Skeletal muscle tissue (tissue), 5 donors: ENCODE results near the gene RIOK2. TPM values are rescaled to one million over a fixed set of nuclear protein-coding genes. Genes with fewer than 3 reads are reported as not detected.

Experiments used
- H3K27ac ChIP-seq: one replicate; pipeline ENCODE4 v1.7.0; 2013; ENCODE audit warnings: mild to moderate bottlenecking, low read depth, low read length, inconsistent platforms
- H3K27me3 ChIP-seq, 3 donors: one replicate each; pipeline ENCODE4 v1.7.0; 2013; ENCODE audit warnings: low read length in 3 of 3; ENCODE audit not compliant: control insufficient read depth in 3 of 3, insufficient read depth in 3 of 3
- H3K36me3 ChIP-seq, 3 donors: one replicate each; pipeline ENCODE4 v1.7.0; 2013; ENCODE audit warnings: low read length in 3 of 3; ENCODE audit not compliant: control insufficient read depth in 3 of 3, insufficient read depth in 3 of 3
- H3K4me1 ChIP-seq, 3 donors: one replicate each; pipeline ENCODE4 v1.7.0; 2013; ENCODE audit warnings: low read length in 3 of 3, mild to moderate bottlenecking in 3 of 3; ENCODE audit not compliant: control insufficient read depth in 3 of 3, insufficient read depth in 3 of 3
- H3K4me3 ChIP-seq, 3 donors: one replicate each; pipeline ENCODE4 v1.7.0; 2013; ENCODE audit warnings: low read length in 3 of 3
- H3K9ac ChIP-seq, 3 donors: one replicate each; pipeline ENCODE4 v1.7.0; 2013; ENCODE audit warnings: low read length in 3 of 3, mild to moderate bottlenecking in 3 of 3, moderate library complexity in 2 of 3, low read depth in 1 of 3
- H3K9me3 ChIP-seq, 3 donors: one replicate each; pipeline ENCODE4 v1.7.0; 2013; ENCODE audit warnings: low read length in 3 of 3; ENCODE audit not compliant: control insufficient read depth in 3 of 3
- small RNA-seq: library from RNA; depleted of rRNA; stranded (forward); fragments of <200 nt; gene quantifications from one replicate; pipeline ENCODE3, GENCODE V24; 2014
- total RNA-seq: library from RNA; depleted of rRNA; stranded (reverse); fragments of >200 nt; gene quantifications from one replicate; pipeline ENCODE4 v1.2.3, GENCODE V29; 2014
- donor health status: Osteomylitis.

Gene RIOK2
- total RNA-seq, 1 donor from 2014 or later: 23.5 TPM

- Histone ChIP-seq H3K27me3 (no peaks in the 10 kb centered on the region), H3K4me1 (no peaks in the 10 kb centered on the region), H3K9me3 (no peaks in the 10 kb centered on the region), H3K27ac (no peak overlapping the region), H3K4me3 (no peak overlapping the region), H3K36me3 (no peaks in the 10 kb centered on the region), H3K9ac (no peak overlapping the region)
These were observed 64.6 kb downstream of the RIOK2 start for GRCh38 chr5:97118261-97119006.

- H3K4me3 ChIP-seq: no peak overlapping the region
- H3K4me1 ChIP-seq: no peaks in the 10 kb centered on the region
- H3K9me3 ChIP-seq: no peaks in the 10 kb centered on the region
- no peak overlapping the region for H3K9ac ChIP-seq
- no peak overlapping the region for H3K27ac ChIP-seq
- peaks cover 0 to under 1% (median 0%) of the 10 kb centered on the region in 3 donors for H3K27me3 ChIP-seq
- no peaks in the 10 kb centered on the region for H3K36me3 ChIP-seq
These were observed 67.1 kb downstream of the RIOK2 start for GRCh38 chr5:97115932-97116331.

DNA sequence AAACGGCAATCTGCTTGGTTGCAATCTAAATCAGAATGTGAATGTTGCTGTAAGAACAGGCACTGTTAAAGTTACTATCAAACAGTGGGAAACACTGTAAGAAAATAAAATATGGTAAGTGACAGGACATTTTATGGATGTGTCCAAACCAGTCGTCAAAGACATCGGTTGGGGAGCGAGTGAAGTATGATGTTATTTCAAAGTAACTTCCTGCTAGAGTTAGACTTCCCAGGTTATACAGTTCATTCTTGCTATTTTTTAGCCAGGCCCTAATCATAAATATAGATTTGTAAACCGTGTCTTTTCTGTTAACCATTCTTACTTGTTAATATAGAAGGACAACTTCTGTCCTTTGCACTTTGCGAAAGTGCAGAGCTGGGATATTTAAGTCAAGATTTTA lies 70.8 kb downstream of the RIOK2 start:
- no peak overlapping the region for H3K4me3 ChIP-seq
- no peak overlapping the region for H3K9ac ChIP-seq
- no peaks in the 10 kb centered on the region for H3K4me1 ChIP-seq
- H3K27ac ChIP-seq: no peak overlapping the region
- peaks cover 0 to 2% (median 0%) of the 10 kb centered on the region in 3 donors for H3K27me3 ChIP-seq
- H3K36me3 ChIP-seq: no peaks in the 10 kb centered on the region
- no peaks in the 10 kb centered on the region for H3K9me3 ChIP-seq

GRCh38 chr5:97111616-97112015 lies 71.4 kb downstream of the RIOK2 start:
- Histone ChIP-seq H3K4me1 (no peaks in the 10 kb centered on the region), H3K27me3 (peaks cover 0 to 2% (median 0%) of the 10 kb centered on the region in 3 donors)

DNA sequence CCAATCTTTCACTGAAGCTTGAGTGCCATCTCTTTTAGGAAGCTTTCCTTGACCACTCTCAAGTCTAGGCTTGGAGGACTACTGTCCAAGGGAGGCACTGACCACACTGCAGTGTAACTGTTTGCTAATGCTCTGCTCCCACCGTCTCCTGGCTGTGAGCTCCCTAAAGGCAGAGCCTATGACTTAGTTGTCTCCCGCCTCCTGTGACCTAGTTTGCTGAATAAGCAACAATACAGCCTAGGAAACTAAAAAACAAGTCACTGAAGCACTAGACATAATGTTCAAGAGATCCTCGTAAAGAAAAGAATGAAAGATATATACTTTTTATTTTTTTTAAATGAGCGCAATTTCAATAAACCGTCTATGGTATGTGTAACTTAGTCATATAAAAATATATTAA lies 72.0 kb downstream of the RIOK2 start:
- Histone ChIP-seq H3K9ac (no peak overlapping the region), H3K27ac (no peak overlapping the region), H3K36me3 (no peaks in the 10 kb centered on the region), H3K27me3 (peaks cover 0 to 2% (median 0%) of the 10 kb centered on the region in 3 donors), H3K4me1 (no peaks in the 10 kb centered on the region), H3K9me3 (no peaks in the 10 kb centered on the region), H3K4me3 (no peak overlapping the region)

More at GRCh38 chr5:97111616-97112015, 71.4 kb downstream of the RIOK2 start:
- H3K9me3 ChIP-seq: no peaks in the 10 kb centered on the region
- no peak overlapping the region for H3K27ac ChIP-seq
- no peaks in the 10 kb centered on the region for H3K36me3 ChIP-seq
- H3K9ac ChIP-seq: no peak overlapping the region
- no peak overlapping the region for H3K4me3 ChIP-seq

Small RNAs within 50 kb of the gene (small RNA-seq; reads per million reads assigned to genes)
- not detected for gene RNU1-73P

Other genes starting within 250 kb of the RIOK2 start
- 57.4 TPM for gene LNPEP, start 247.2 kb downstream of the RIOK2 start, total RNA-seq
- gene LIX1, start 40.6 kb downstream of the RIOK2 start, total RNA-seq: 0.52 TPM